Endodermal cell (in vitro differentiated cells): ENCODE measurements around the gene RAPSN. TPM values are rescaled to one million over a fixed set of nuclear protein-coding genes. Genes with fewer than 3 reads are reported as not detected.
A peak's percentile ranks its signal among the peaks of the same experiment; 100 is the strongest.

Experiments used
- DNase-seq: peaks from one replicate; pipeline ENCODE4 v3.0.0-alpha.2; 2017
- H3K27ac ChIP-seq: 2 replicates; pipeline ENCODE4 v1.5.1; 2013; ENCODE audit warnings: mild to moderate bottlenecking, low read depth, low read length, moderate library complexity
- H3K27me3 ChIP-seq: 2 replicates; pipeline ENCODE4 v1.6.1; 2013; ENCODE audit warnings: mild to moderate bottlenecking, low read length, moderate library complexity; ENCODE audit not compliant: insufficient read depth, control insufficient read depth, poor library complexity, severe bottlenecking
- H3K36me3 ChIP-seq: 2 replicates; pipeline ENCODE4 v1.7.0; 2013; ENCODE audit warnings: mild to moderate bottlenecking, low read length, moderate library complexity; ENCODE audit not compliant: control insufficient read depth, insufficient read depth
- H3K4me1 ChIP-seq: one replicate; pipeline ENCODE4 v1.7.0; 2013; ENCODE audit warnings: low read length; ENCODE audit not compliant: control insufficient read depth, insufficient read depth
- H3K4me3 ChIP-seq: 2 replicates; pipeline ENCODE4 v1.5.1; 2013; ENCODE audit warnings: mild to moderate bottlenecking, low read length, moderate library complexity
- H3K9ac ChIP-seq: 2 replicates; pipeline ENCODE4 v1.6.1; 2013; ENCODE audit warnings: mild to moderate bottlenecking, low read length, moderate library complexity; ENCODE audit not compliant: poor library complexity, severe bottlenecking; ENCODE audit errors: extremely low read depth
- H3K9me3 ChIP-seq: 2 replicates; pipeline ENCODE4 v1.6.1; 2013; ENCODE audit warnings: mild to moderate bottlenecking, low read length, moderate library complexity; ENCODE audit not compliant: control insufficient read depth
- H3K27ac Mint-ChIP-seq: 2 replicates; pipeline ENCODE4 v1.8.0; 2020; ENCODE audit warnings: mixed read lengths
- H3K27me3 Mint-ChIP-seq: 2 replicates; pipeline ENCODE4 v1.8.0; 2021; ENCODE audit warnings: mild to moderate bottlenecking, mixed read lengths; ENCODE audit not compliant: insufficient read depth
- H3K36me3 Mint-ChIP-seq: 2 replicates; pipeline ENCODE4 v1.8.0; 2020; ENCODE audit warnings: low read depth, mixed read lengths
- H3K4me1 Mint-ChIP-seq: 2 replicates; pipeline ENCODE4 v1.8.0; 2020; ENCODE audit warnings: mixed read lengths
- H3K4me3 Mint-ChIP-seq: 2 replicates; pipeline ENCODE4 v1.8.0; 2020; ENCODE audit warnings: mild to moderate bottlenecking, moderate library complexity, mixed read lengths
- H3K9me3 Mint-ChIP-seq: 2 replicates; pipeline ENCODE4 v1.8.0; 2020; ENCODE audit warnings: mild to moderate bottlenecking, mixed read lengths
- WGBS, 2 experiments: methylation state at CpG; one replicate each; pipeline versions ENCODE4 v1.1.5 to v1.1.7; 2013; ENCODE audit warnings: missing lambda C conversion rate in 2 of 2, mixed read lengths in 1 of 2; ENCODE audit not compliant: insufficient coverage in 1 of 2, insufficient read length in 1 of 2; 5-methylcytosine and 5-hydroxymethylcytosine counted together
- total RNA-seq, 2 donors: library from RNA; stranded (reverse); fragmentation: NEBNext Ultra II Directional in 1 of 2; extraction: Animal tissue kit (Norgen Biotek cat#: 25700) in 1 of 2; gene quantifications; 2 replicates in 1 of 2; 3 replicates in 1 of 2; pipeline ENCODE4 v1.2.1, GENCODE V29; 2021
- TF ChIP-seq, protein P1 (sequence below): fragments of 200-600 bp; sonication (generic); conservative IDR thresholded peaks from 2 replicates; pipeline ENCODE4 v1.5.0; 2021; ENCODE audit warnings: antibody characterized with exemption, mild to moderate bottlenecking

Gene RAPSN
- total RNA-seq, 2 donors from 2014 or later, result 0.40 to 0.64 TPM

DNA sequence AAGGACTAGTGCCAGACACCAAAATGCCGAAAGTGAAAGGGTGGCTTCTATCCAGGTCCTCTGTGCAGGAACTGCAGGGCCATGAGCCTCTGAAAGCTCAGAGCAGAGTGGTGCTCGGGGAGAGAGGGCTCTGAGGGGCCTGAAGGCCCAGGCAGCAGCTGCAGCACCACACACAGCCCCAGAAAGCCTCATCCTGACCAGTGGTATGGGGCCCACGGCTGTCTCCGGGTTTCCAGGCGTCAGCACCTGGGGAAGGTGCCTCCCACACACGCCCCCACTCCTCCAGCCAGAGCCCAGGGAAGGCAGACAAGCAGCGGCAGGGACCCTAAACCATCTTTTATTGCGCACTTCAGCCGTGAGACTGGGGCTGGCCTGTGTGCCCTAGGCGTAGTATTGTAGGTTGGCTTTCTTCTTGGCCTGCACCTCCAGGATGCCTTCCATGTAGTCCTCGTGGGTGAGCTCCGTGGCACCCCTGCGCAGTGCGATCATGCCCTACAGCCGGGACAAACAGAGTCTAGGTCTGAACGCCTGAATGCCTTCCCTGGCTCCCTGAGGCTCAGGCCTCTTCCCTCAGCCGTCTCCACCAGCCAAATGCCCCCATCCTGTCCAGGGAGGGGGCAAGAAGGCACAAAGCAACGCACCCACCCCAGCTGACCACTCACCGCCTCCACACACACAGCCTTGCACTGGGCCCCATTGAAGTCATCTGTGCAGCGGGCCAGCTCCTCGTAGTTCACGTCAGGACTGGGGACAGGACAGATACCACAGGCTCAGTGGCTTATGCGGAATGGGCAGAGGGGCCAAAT is 30.3 kb downstream of the RAPSN start:
- Mint-ChIP-seq H3K27me3 (no peaks in the 10 kb centered on the region), H3K9me3 (no peaks in the 10 kb centered on the region), H3K27ac (no peak overlapping the region), H3K4me3 (no peak overlapping the region), H3K36me3 (peaks cover 57% of the 10 kb centered on the region), H3K4me1 (peaks cover 2% of the 10 kb centered on the region)
- no peaks in the 10 kb centered on the region for H3K4me1 ChIP-seq
- peaks cover 52% of the 10 kb centered on the region for H3K36me3 ChIP-seq
- H3K4me3 ChIP-seq, result no peak overlapping the region
- no peak overlapping the region for H3K9ac ChIP-seq
- no peaks in the 10 kb centered on the region for H3K27me3 ChIP-seq
- TF ChIP-seq, protein P1, sequence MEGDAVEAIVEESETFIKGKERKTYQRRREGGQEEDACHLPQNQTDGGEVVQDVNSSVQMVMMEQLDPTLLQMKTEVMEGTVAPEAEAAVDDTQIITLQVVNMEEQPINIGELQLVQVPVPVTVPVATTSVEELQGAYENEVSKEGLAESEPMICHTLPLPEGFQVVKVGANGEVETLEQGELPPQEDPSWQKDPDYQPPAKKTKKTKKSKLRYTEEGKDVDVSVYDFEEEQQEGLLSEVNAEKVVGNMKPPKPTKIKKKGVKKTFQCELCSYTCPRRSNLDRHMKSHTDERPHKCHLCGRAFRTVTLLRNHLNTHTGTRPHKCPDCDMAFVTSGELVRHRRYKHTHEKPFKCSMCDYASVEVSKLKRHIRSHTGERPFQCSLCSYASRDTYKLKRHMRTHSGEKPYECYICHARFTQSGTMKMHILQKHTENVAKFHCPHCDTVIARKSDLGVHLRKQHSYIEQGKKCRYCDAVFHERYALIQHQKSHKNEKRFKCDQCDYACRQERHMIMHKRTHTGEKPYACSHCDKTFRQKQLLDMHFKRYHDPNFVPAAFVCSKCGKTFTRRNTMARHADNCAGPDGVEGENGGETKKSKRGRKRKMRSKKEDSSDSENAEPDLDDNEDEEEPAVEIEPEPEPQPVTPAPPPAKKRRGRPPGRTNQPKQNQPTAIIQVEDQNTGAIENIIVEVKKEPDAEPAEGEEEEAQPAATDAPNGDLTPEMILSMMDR, result no peak
- DNase-seq, result peak; percentile 50
- H3K27ac ChIP-seq, result no peak overlapping the region
- no peaks in the 10 kb centered on the region for H3K9me3 ChIP-seq
- 96% methylated on average over 21 to 23 of the region's 23 CpGs for WGBS, 2 experiments

DNA sequence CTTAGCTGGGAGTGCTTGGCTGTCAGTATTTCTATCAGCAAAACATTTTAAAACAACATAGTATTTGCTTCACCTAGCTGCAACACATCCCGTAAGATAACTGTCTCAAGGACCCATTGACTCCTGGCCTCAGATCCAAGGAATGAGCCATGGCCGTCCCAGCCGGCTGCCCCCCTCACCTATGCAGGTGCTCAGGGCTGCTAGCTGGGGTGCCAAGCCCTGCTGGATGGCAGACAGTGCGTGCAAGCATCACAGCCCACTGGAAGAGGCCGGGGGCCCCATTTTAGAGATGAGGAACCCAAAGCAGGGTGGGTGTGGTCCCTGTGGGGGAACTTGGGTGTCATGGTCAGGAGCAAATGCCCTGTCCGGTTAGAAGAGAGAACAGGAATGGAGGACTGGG is 31.2 kb downstream of the RAPSN start:
- H3K4me3 Mint-ChIP-seq, result no peak overlapping the region
- peak overlapping the region; percentile 52 for H3K27ac Mint-ChIP-seq
- TF ChIP-seq, protein P1, result no peak
- H3K27me3 Mint-ChIP-seq, result no peaks in the 10 kb centered on the region
- H3K9me3 Mint-ChIP-seq, result no peaks in the 10 kb centered on the region
- Histone ChIP-seq H3K4me1 (no peaks in the 10 kb centered on the region), H3K36me3 (peaks cover 43% of the 10 kb centered on the region), H3K9me3 (no peaks in the 10 kb centered on the region), H3K9ac (no peak overlapping the region), H3K4me3 (no peak overlapping the region), H3K27ac (no peak overlapping the region), H3K27me3 (no peaks in the 10 kb centered on the region)
- 89 to 95% methylated on average over 5 to 6 of the region's 6 CpGs for WGBS, 2 experiments
- H3K36me3 Mint-ChIP-seq, result peaks cover 57% of the 10 kb centered on the region
- peak; percentile 44 for DNase-seq
- peaks cover 2% of the 10 kb centered on the region for H3K4me1 Mint-ChIP-seq

DNA sequence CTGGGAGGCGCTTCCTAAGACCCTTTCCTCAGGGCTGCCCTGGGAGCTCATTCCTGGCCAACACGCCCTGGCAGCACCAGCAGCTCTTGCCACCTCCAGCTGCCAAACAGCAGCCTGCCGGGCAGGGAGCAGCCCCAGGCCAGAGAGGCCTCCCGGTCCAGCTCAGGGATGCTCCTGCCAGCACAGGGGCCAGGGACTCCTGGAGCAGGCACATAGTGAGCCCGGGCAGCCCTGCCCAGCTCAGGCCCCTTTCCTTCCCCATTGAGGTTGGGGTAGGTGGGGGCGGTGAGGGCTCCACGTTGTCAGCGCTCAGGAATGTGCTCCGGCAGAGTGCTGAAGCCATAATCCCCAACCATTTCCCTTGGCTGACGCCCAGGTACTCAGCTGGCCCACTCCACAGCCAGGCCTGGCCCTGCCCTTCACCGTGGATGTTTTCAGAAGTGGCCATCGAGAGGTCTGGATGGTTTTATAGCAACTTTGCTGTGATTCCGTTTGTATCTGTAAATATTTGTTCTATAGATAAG is 32.9 kb downstream of the RAPSN start:
- no peak overlapping the region for H3K4me3 Mint-ChIP-seq
- peak overlapping the region; percentile 52 for H3K27ac Mint-ChIP-seq
- H3K27ac ChIP-seq, result peak overlapping the region; percentile 44

More for the DNA sequence above, 32.9 kb downstream of the RAPSN start:
- Mint-ChIP-seq H3K4me1 (peaks cover 2% of the 10 kb centered on the region), H3K36me3 (peaks cover 48% of the 10 kb centered on the region), H3K9me3 (no peaks in the 10 kb centered on the region), H3K27me3 (no peaks in the 10 kb centered on the region)
- Histone ChIP-seq H3K36me3 (peaks cover 42% of the 10 kb centered on the region), H3K4me1 (no peaks in the 10 kb centered on the region), H3K4me3 (no peak overlapping the region), H3K9me3 (no peaks in the 10 kb centered on the region), H3K27me3 (no peaks in the 10 kb centered on the region), H3K9ac (peak overlapping the region; percentile 6)
- TF ChIP-seq, protein P1, result no peak
- DNase-seq, result peak; percentile 81
- 72 to 75% methylated on average over 8 to 12 of the region's 13 CpGs for WGBS, 2 experiments
